Measurements from ENCODE around the gene RAB36.

The RAB36 gene

GRCh38 chr22:23121424-23121823 is 23.9 kb upstream of the RAB36 start:
- Histone ChIP-seq H3K4me3 (ENCODE audit: low read depth, low read length) (no peak overlapping the region), H3K4me1 (no peaks in the 10 kb centered on the region), H3K36me3 (no peaks in the 10 kb centered on the region), H3K27me3 (no peaks in the 10 kb centered on the region), H3K9me3 (no peaks in the 10 kb centered on the region)
- no peak for TF ChIP-seq CTCF (IDR thresholded peaks at IDR 0.05; ENCODE audit: low read depth, low read length)
- DNase-seq: no peak

DNA sequence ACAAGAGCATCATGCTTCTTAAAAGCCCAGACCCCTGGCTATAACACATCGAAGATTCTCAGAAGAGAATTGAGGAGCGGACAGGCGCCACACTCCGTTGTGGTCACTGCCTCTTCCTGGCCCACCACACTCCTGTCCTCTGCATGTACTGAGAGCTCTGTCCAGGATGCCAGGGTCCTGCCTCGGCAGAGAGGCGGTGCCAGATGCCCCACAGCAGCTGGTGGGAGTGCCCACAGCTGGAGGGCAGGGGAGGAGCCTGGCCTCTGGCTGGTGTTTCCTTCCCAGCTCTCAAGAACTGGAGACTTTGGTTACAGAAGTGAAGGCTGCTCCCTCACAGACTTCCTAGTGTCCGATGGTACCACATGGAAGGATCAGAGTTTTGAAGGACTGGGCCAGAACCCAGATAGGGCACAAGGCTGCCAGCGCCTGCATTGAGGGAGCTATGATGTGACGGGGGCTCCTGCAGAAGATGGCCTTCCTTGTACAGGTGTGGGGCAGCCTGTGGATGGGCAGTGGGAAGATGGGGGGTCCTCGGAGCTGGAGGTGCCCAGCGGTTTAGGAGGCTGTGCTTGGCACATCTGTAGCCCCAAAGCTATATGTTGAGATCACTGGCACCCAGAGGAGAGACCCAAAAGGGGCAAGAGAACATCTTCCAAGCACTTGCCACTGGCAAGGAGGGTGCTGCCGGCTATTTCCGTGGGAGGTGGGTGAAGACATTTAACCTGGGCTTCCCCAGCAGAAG is 22.9 kb upstream of the RAB36 start:
- Histone ChIP-seq H3K9me3 (no peaks in the 10 kb centered on the region), H3K36me3 (no peaks in the 10 kb centered on the region), H3K4me3 (ENCODE audit: low read depth, low read length) (no peak overlapping the region), H3K4me1 (no peaks in the 10 kb centered on the region), H3K27me3 (no peaks in the 10 kb centered on the region)
- no peak for TF ChIP-seq CTCF (IDR thresholded peaks at IDR 0.05; ENCODE audit: low read depth, low read length)
- no peak for DNase-seq

DNA sequence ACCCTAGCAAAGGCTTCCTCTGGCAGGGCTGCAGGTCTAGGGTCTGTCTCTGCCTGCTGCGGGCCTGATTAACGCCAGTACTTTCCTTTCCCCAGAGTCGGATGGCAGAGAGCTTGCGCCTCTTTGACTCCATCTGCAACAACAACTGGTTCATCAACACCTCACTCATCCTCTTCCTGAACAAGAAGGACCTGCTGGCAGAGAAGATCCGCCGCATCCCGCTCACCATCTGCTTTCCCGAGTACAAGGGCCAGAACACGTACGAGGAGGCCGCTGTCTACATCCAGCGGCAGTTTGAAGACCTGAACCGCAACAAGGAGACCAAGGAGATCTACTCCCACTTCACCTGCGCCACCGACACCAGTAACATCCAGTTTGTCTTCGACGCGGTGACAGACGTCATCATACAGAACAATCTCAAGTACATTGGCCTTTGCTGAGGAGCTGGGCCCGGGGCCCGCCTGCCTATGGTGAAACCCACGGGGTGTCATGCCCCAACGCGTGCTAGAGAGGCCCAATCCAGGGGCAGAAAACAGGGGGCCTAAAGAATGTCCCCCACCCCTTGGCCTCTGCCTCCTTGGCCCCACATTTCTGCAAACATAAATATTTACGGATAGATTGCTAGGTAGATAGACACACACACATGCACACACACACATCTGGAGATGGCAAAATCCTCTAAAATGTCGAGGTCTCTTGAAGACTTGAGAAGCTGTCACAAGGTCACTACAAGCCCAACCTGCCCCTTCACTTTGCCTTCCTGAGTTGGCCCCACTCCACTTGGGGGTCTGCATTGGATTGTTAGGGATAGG is 22.1 kb upstream of the RAB36 start:
- TF ChIP-seq CTCF (IDR thresholded peaks at IDR 0.05; ENCODE audit: low read depth, low read length): no peak
- no peaks in the 10 kb centered on the region for H3K36me3 ChIP-seq
- no peak for DNase-seq
- no peak overlapping the region for H3K4me3 ChIP-seq (ENCODE audit: low read depth, low read length)
- no peaks in the 10 kb centered on the region for H3K9me3 ChIP-seq
- no peaks in the 10 kb centered on the region for H3K4me1 ChIP-seq
- no peaks in the 10 kb centered on the region for H3K27me3 ChIP-seq

DNA sequence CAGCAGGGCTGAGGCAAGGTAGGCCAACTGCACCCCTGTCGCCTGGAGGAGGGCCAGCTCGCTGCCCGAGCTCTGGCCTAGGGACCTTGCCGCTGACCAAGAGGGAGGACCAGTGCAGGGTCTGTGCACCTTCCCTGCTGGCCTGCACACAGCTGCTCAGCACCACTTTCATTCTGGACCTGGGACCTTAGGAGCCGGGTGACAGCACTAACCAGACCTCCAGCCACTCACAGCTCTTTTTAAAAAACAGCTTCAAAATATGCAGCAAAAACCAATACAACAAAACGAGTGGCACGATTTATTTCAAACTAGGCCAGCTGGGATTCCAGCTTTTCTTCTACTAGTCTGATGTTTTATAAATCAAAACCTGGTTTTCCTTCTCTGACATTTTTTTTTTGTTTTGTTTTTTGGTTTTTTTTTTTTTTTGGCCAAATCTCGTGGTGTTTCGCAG is 21.4 kb upstream of the RAB36 start:
- DNase-seq: no peak
- H3K4me3 ChIP-seq (ENCODE audit: low read depth, low read length): no peak overlapping the region
- H3K27me3 ChIP-seq: no peaks in the 10 kb centered on the region
- H3K4me1 ChIP-seq: no peaks in the 10 kb centered on the region
- no peaks in the 10 kb centered on the region for H3K36me3 ChIP-seq
- no peaks in the 10 kb centered on the region for H3K9me3 ChIP-seq
- no peak for TF ChIP-seq CTCF (IDR thresholded peaks at IDR 0.05; ENCODE audit: low read depth, low read length)

DNA sequence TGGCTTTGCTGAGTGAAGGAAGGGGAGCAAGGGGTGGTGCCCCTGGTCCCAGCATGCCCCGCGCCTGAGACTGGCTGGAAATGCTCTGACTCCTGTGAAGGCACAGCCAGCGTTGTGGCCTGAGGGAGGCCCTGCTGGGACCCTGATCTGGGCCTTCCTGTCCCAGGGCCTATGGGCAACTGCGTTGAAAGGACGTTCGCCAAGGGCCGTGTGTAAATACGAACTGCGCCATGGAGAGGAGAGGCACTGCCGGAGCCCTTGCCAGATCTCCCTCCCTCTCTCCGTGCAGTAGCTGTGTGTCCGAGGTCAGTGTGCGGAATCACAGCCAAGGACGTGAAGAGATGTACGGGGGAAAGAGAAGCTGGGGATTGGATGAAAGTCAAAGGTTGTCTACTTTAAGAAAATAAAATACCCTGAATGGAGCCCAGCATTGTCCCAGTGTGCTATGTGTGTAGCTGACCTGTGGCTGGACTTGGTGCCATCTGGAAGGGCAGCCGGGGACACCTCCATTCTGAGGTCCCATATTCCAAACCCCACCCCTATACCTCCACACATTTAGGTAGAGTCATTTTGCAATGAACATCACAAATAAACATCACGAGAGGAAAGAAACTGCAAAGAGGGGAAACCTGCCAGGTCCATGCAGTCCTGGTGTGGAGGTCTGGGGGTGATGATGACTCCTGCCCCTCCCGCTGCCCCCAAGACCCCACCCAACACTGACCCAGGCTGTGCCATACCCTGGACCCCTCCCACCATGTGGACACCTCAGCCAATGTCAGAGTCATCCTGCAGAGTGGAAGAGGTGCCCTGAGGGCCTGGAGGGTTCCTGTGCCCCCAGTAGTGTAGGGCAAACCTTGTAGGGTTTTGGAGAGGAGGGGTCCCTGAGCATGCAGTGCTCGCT is 20.4 kb upstream of the RAB36 start:
- TF ChIP-seq CTCF (IDR thresholded peaks at IDR 0.05; ENCODE audit: low read depth, low read length): no peak
- H3K9me3 ChIP-seq: no peaks in the 10 kb centered on the region
- H3K27me3 ChIP-seq: no peaks in the 10 kb centered on the region
- no peaks in the 10 kb centered on the region for H3K4me1 ChIP-seq
- H3K36me3 ChIP-seq: no peaks in the 10 kb centered on the region
- H3K4me3 ChIP-seq (ENCODE audit: low read depth, low read length): no peak overlapping the region
- no peak for DNase-seq
